SKM-1 treated with dmso at 0.1 percent for 144 hours (cell line): ENCODE results near the gene RHAG.
"Not testable (repeated sequence)": the region's sequence is repeated elsewhere in the genome, so short reads cannot be mapped to it uniquely, and the experiment has no call there.

ENCODE experiments used
- DNase-seq: peaks from one replicate; lab custom pipeline; 2025; ENCODE audit not compliant: unreplicated experiment; lab: John Stamatoyannopoulos, UW

RHAG gene

GRCh38 chr6:49636713-49637349 is at the start of gene RHAG:
TSS of gene RHAG (minus strand) at chr6:49636839. CDS start at chr6:49636812, 27 bp downstream.
- DNase-seq, result no peak

- DNase-seq, result no peak
Measured at GRCh38 chr6:49676671-49677281, 40.1 kb upstream of the RHAG start.

- DNase-seq, result no peak
Measured at GRCh38 chr6:49675816-49676215, 39.2 kb upstream of the RHAG start.

- no peak for DNase-seq
Measured at GRCh38 chr6:49668083-49668511, 31.5 kb upstream of the RHAG start.

- DNase-seq, result no peak
Measured at GRCh38 chr6:49666930-49667757, 30.5 kb upstream of the RHAG start.

GRCh38 chr6:49666480-49666879 is 29.8 kb upstream of the RHAG start:
- DNase-seq, result no peak

GRCh38 chr6:49664817-49665216 is 28.2 kb upstream of the RHAG start:
- no peak for DNase-seq

GRCh38 chr6:49664054-49664453 is 27.4 kb upstream of the RHAG start:
- not testable (repeated sequence) for DNase-seq

- no peak for DNase-seq
Measured at GRCh38 chr6:49662892-49663261, 26.2 kb upstream of the RHAG start.

GRCh38 chr6:49662231-49662891 is 25.7 kb upstream of the RHAG start:
- no peak for DNase-seq

GRCh38 chr6:49653942-49654341 is 17.3 kb upstream of the RHAG start:
- no peak for DNase-seq

GRCh38 chr6:49653438-49653837 is 16.8 kb upstream of the RHAG start:
- DNase-seq, result no peak

GRCh38 chr6:49651239-49651638 is 14.6 kb upstream of the RHAG start:
- DNase-seq, result no peak

GRCh38 chr6:49649988-49650387 is 13.3 kb upstream of the RHAG start:
- DNase-seq, result no peak

- DNase-seq, result no peak
Measured at GRCh38 chr6:49648036-49648435, 11.4 kb upstream of the RHAG start.

- DNase-seq, result no peak
Measured at GRCh38 chr6:49647476-49647875, 10.8 kb upstream of the RHAG start.

- DNase-seq, result no peak
Measured at GRCh38 chr6:49646942-49647341, 10.3 kb upstream of the RHAG start.

- no peak for DNase-seq
Measured at GRCh38 chr6:49646130-49646824, 9.6 kb upstream of the RHAG start.

- no peak for DNase-seq
Measured at GRCh38 chr6:49645139-49645538, 8.5 kb upstream of the RHAG start.

- no peak for DNase-seq
Measured at GRCh38 chr6:49639177-49639817, 2.7 kb upstream of the RHAG start.

GRCh38 chr6:49637350-49637731 is 702 bp upstream of the RHAG start:
- DNase-seq, result no peak
